Activated naive CD8-positive, alpha-beta T cell treated with anti-CD3 and anti-CD28 coated beads for 36 hours (primary cell): ENCODE results near the gene GFER. TPM values are rescaled to one million over a fixed set of nuclear protein-coding genes. Genes with fewer than 3 reads are reported as not detected.
A peak's percentile ranks its signal among the peaks of the same experiment; 100 is the strongest.

Source experiments
- DNase-seq: peaks from one replicate; pipeline ENCODE4 v3.0.0; 2021
- H3K27ac Mint-ChIP-seq: one replicate; pipeline ENCODE4 v1.8.0; 2022; ENCODE audit warnings: mild to moderate bottlenecking, moderate library complexity, mixed read lengths
- H3K27me3 Mint-ChIP-seq: one replicate; pipeline ENCODE4 v1.8.0; 2022; ENCODE audit warnings: mild to moderate bottlenecking, mixed read lengths
- H3K36me3 Mint-ChIP-seq: one replicate; pipeline ENCODE4 v1.8.0; 2021; ENCODE audit warnings: mild to moderate bottlenecking, mixed read lengths
- H3K4me1 Mint-ChIP-seq: one replicate; pipeline ENCODE4 v1.8.0; 2021; ENCODE audit warnings: mixed read lengths
- H3K4me3 Mint-ChIP-seq: one replicate; pipeline ENCODE4 v1.8.0; 2022; ENCODE audit warnings: mild to moderate bottlenecking, moderate library complexity, mixed read lengths
- H3K9me3 Mint-ChIP-seq: one replicate; pipeline ENCODE4 v1.8.0; 2022; ENCODE audit warnings: mixed read lengths
- total RNA-seq, 2 experiments: library from RNA; stranded (reverse); gene quantifications; one replicate each; pipeline ENCODE4 v1.2.3, GENCODE V29; 2021

Gene GFER
- total RNA-seq, 2 experiments from 2014 or later, result 27.3 to 29.5 TPM

DNA sequence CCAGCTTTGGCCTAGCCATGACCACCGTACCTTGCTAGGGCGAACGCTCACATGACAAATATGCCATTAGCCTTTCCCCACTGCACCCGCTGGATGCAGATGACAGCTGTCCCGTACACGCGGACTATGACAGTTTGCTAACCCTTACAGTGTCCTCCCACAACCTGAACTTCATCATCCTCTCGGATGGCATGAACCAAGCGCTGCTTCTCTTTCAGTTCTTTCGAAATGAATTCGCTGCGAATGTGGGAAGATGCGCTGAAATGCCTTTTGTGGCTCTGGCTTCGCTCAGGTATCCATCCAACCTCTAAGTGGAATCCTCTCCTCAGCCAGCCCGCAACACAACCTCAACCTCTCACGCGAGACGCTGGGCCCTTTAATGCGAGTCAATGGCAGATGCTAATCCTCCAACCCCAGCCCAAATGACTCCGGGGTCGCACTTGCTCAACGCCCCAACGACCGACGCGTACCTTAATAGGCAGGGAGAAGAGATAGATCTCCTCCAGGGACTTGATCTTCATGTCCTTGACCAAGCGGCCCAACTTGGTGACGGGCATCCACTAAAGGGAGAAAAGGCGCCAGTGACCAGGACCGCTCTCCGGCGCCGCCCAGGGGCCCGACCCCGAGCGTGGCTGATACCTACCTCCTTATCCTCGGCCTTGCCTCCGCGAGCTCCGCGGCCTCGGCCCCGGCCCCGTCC lies 20.0 kb upstream of the GFER start:
- H3K27me3 Mint-ChIP-seq, result peaks cover 24% of the 10 kb centered on the region
- no peaks in the 10 kb centered on the region for H3K9me3 Mint-ChIP-seq
- H3K27ac Mint-ChIP-seq, result peak overlapping the region; percentile 89
- H3K4me3 Mint-ChIP-seq, result peak overlapping the region; percentile 96
- DNase-seq, result no peak
- peaks cover 42% of the 10 kb centered on the region for H3K4me1 Mint-ChIP-seq
- H3K36me3 Mint-ChIP-seq, result peaks cover 57% of the 10 kb centered on the region

DNA sequence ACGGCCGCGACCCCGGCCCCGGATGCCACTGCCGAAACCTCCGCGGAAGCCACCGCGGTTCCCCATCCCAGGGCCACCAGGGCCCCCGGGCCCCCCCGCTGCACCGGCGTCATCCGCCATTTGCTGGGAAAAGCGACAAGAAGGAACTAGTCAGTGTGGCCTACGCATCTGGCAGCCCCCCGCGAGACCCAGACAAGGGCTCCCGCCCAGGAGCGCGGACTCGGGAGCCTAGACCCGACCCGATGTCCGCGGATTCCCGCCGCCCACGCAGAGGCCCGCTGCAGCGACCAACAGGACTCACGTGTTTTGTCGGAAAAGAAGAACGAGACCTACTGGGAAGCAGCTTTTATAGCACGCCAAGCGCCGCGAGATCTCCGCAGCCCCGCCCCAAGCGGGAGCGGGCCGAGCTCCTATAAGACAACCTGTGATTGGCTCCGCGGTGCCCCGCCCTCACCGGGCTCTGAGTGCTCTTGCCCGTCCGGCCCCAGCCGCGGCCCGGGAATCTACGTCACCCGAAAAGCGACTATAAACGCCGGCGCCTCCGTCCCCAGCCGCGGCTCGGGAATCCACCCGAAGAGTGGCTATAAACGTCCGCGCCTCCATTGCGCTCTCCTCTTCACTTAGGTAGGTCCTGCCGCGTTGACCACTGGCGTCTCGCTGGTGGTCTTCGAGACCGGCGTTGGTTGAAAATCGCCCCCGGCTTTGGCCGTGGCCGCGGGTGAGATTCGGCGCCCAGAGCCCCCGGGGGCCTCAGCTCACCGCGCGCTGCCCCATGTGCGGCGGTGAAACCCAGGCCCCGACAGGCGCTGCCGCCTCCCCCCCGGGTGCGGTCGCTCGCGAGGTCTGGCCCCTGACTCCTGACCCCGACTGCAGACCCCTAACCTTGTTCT lies 19.2 kb upstream of the GFER start, which contains the start of gene RPS2:
Gene RPS2 (minus strand): TSS at position 321 of the 890 bp plus-strand sequence. CDS start 201 bp downstream, at position 120.
- Mint-ChIP-seq H3K27me3 (peaks cover 24% of the 10 kb centered on the region), H3K4me1 (peaks cover 39% of the 10 kb centered on the region), H3K4me3 (peak within 1 kb of the TSS; percentile 96), H3K27ac (peak within 1 kb of the TSS; percentile 89), H3K9me3 (no peaks in the 10 kb centered on the region), H3K36me3 (peaks cover 56% of the 10 kb centered on the region)
- peak; percentile 100 for DNase-seq

- no peak for DNase-seq
- no peaks in the 10 kb centered on the region for H3K9me3 Mint-ChIP-seq
- H3K4me3 Mint-ChIP-seq, result peak overlapping the region; percentile 96
- peaks cover 20% of the 10 kb centered on the region for H3K27me3 Mint-ChIP-seq
- H3K36me3 Mint-ChIP-seq, result peaks cover 49% of the 10 kb centered on the region
- peaks cover 34% of the 10 kb centered on the region for H3K4me1 Mint-ChIP-seq
- peak overlapping the region; percentile 89 for H3K27ac Mint-ChIP-seq
Observed at GRCh38 chr16:1965396-1966001, 18.5 kb upstream of the GFER start.

GRCh38 chr16:1966460-1966859 lies 17.5 kb upstream of the GFER start, which contains the start of gene RNF151:
TSS of gene RNF151 (plus strand) at chr16:1966856. CDS start at chr16:1966882, 26 bp downstream.
- Mint-ChIP-seq H3K4me1 (peaks cover 29% of the 10 kb centered on the region), H3K36me3 (peaks cover 40% of the 10 kb centered on the region), H3K27me3 (peaks cover 13% of the 10 kb centered on the region), H3K4me3 (peak within 1 kb of the TSS; percentile 96), H3K27ac (peak within 1 kb of the TSS; percentile 89), H3K9me3 (no peaks in the 10 kb centered on the region)
- no peak for DNase-seq

- H3K4me3 Mint-ChIP-seq, result no peak overlapping the region
- peaks cover 25% of the 10 kb centered on the region for H3K4me1 Mint-ChIP-seq
- no peak overlapping the region for H3K27ac Mint-ChIP-seq
Observed at GRCh38 chr16:1968146-1968953, 15.6 kb upstream of the GFER start.

GRCh38 chr16:1971796-1972489 lies 12.1 kb upstream of the GFER start, which contains the start of gene TBL3:
TSS of gene TBL3 (plus strand) at chr16:1972053. CDS start at chr16:1972165, 112 bp downstream.
- H3K9me3 Mint-ChIP-seq, result no peaks in the 10 kb centered on the region
- DNase-seq, result peak; percentile 98
- peaks cover 17% of the 10 kb centered on the region for H3K4me1 Mint-ChIP-seq
- peak within 1 kb of the TSS; percentile 92 for H3K27ac Mint-ChIP-seq
- peak within 1 kb of the TSS; percentile 88 for H3K4me3 Mint-ChIP-seq
- peaks cover 28% of the 10 kb centered on the region for H3K36me3 Mint-ChIP-seq
- no peaks in the 10 kb centered on the region for H3K27me3 Mint-ChIP-seq

More at GRCh38 chr16:1968146-1968953, 15.6 kb upstream of the GFER start:
- no peak for DNase-seq
- H3K27me3 Mint-ChIP-seq, result peaks cover 8% of the 10 kb centered on the region
- peaks cover 35% of the 10 kb centered on the region for H3K36me3 Mint-ChIP-seq
- no peaks in the 10 kb centered on the region for H3K9me3 Mint-ChIP-seq

GRCh38 chr16:1972490-1972877 lies 11.5 kb upstream of the GFER start:
- H3K27ac Mint-ChIP-seq, result peak overlapping the region; percentile 92
- H3K36me3 Mint-ChIP-seq, result peaks cover 30% of the 10 kb centered on the region
- no peak for DNase-seq
- H3K27me3 Mint-ChIP-seq, result no peaks in the 10 kb centered on the region
- H3K4me3 Mint-ChIP-seq, result peak overlapping the region; percentile 88
- peaks cover 16% of the 10 kb centered on the region for H3K4me1 Mint-ChIP-seq
- H3K9me3 Mint-ChIP-seq, result no peaks in the 10 kb centered on the region

DNA sequence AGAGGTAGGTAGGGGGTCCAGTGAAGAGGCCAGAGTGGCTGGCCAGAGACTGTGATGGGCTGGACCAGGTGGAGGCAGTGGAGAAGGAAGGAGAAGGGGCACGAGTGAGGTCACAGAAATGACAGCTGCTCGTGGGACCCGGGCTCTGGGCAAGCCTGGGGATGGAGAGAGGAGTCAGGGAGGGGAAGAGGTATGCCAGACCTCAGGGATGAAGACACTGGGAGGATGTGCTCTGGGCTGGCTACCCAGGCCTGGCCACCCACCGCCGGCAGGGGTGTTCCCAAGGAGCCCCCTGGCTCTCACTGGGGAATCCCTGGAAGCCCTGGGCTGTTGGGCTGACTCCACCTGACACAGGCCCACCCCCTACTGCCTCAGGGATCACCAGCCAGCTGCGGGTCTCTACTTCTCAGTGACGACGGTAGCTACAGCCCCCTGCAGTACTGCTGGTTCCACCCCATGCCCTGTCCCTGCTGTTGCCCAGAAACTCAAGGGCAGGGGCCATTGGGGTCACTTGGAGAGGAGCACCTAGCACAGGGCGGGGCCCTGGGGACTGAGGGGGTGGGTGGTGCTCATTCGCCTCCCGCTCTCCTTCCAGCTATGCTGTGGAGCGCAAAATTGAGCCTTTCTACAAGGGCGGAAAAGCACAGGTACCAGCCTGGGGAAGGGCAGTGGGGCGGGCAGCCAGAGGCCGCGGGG lies 10.4 kb upstream of the GFER start:
- Mint-ChIP-seq H3K27ac (no peak overlapping the region), H3K36me3 (peaks cover 36% of the 10 kb centered on the region), H3K9me3 (no peaks in the 10 kb centered on the region), H3K27me3 (no peaks in the 10 kb centered on the region), H3K4me3 (peak overlapping the region; percentile 88), H3K4me1 (peaks cover 16% of the 10 kb centered on the region)
- no peak for DNase-seq

GRCh38 chr16:1974157-1975070 lies 9.6 kb upstream of the GFER start:
- Mint-ChIP-seq H3K27ac (no peak overlapping the region), H3K36me3 (peaks cover 37% of the 10 kb centered on the region), H3K4me3 (no peak overlapping the region), H3K4me1 (peaks cover 16% of the 10 kb centered on the region), H3K9me3 (no peaks in the 10 kb centered on the region), H3K27me3 (no peaks in the 10 kb centered on the region)
- no peak for DNase-seq

DNA sequence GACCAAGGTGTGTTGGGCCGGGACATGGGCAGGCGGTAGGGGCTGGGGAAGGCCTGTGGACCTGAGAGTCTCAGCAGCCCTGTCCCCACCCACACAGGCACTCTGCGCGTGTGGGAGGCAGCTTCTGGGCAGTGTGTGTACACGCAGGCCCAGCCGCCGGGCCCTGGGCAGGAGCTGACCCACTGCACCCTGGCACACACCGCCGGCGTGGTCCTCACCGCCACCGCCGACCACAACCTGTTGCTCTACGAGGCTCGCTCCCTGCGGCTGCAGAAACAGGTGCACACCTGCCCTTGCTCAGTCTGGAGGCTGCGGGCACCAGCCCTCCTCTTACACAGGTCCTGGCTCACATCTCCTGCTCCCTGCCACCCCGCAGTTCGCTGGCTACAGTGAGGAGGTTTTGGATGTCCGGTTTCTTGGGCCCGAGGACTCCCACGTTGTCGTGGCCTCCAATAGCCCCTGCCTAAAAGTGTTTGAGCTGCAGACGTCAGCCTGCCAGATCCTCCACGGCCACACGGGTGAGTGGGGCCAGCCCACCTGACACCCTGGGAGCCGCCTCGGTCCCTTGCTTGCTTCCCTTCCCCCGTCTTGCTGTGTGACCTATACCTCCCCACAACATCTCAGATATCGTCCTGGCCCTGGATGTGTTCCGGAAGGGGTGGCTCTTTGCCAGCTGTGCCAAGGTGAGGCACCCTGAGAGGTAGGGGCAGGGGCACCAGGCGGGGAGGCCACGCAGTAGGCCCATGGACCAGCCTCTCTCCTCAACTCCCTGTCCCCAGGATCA lies 8.4 kb upstream of the GFER start:
- H3K27me3 Mint-ChIP-seq, result peaks cover 4% of the 10 kb centered on the region

GRCh38 chr16:1976216-1976520 lies 7.8 kb upstream of the GFER start:
- no peak for DNase-seq
- Mint-ChIP-seq H3K36me3 (peaks cover 37% of the 10 kb centered on the region), H3K4me3 (no peak overlapping the region), H3K9me3 (no peaks in the 10 kb centered on the region), H3K27ac (no peak overlapping the region), H3K27me3 (peaks cover 9% of the 10 kb centered on the region), H3K4me1 (peaks cover 15% of the 10 kb centered on the region)

More for the DNA sequence above, 8.4 kb upstream of the GFER start:
- Mint-ChIP-seq H3K9me3 (no peaks in the 10 kb centered on the region), H3K36me3 (peaks cover 37% of the 10 kb centered on the region), H3K27ac (no peak overlapping the region), H3K4me3 (no peak overlapping the region), H3K4me1 (peaks cover 16% of the 10 kb centered on the region)
- DNase-seq, result no peak
